ENCODE data around the gene MFGE8.

DNA sequence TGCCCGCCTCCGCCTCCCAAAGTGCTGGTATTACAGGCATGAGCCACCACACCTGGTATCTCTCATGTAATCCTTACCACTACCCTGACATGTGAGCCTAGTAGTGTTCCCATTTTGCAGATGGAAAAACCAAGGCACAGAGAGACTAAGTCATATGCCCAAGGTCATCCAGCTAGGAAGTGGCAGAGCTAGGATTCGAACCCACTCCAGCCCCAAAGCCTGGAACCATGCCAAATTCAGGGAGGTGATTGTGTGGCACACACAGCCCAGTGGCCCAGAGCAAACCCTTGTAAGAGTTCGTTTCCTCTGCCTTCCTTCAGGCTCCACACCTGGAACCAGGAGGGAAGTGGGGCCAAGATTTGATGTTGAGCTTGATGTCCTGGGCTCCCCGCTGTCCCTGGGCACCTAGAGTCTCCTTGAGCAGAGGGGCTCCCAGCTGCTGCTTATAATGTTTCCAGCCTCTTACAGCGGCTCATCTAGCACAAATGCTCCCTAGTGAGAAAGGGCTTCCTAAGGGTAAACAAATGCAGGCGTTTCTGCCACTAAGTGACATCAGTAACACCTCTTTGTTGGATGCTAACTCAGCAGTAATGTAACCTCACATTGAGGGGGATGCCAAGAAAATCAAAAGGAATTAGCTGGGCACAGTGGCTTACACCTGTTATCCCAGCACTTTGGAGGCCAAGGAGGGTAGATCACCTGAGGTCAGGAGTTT is 21.5 kb downstream of the MFGE8 start:
- TF ChIP-seq POLR2A (IDR thresholded peaks at IDR 0.05) (no peak), CTCF (IDR thresholded peaks at IDR 0.05) (no peak)
